Lung (tissue), 16 donors: ENCODE measurements around the gene ZNF69. TPM values are rescaled to one million over a fixed set of nuclear protein-coding genes. Genes with fewer than 3 reads are reported as not detected.
A peak's percentile ranks its signal among the peaks of the same experiment; 100 is the strongest.
"Not testable (repeated sequence)": the region's sequence is repeated elsewhere in the genome, so short reads cannot be mapped to it uniquely, and the experiment has no call there.

Experiments used
- ATAC-seq: fragments of 200-7000 bp; cut with Tn5 transposase; one replicate; pipeline ENCODE4 v1.9.1; 2020; ENCODE audit warnings: moderate number of reproducible peaks; ENCODE audit not compliant: insufficient read depth, low FRiP score
- DNase-seq, 3 donors: peaks; one replicate each; pipeline ENCODE4 v3.0.0-alpha.2; 2013 to 2017
- H3K27ac ChIP-seq, 2 donors: one replicate each; pipeline ENCODE4 v1.5.1; 2013; ENCODE audit warnings: mild to moderate bottlenecking in 2 of 2, moderate library complexity in 2 of 2, control low read depth in 1 of 2, inconsistent platforms in 1 of 2, low read depth in 1 of 2, low read length in 1 of 2
- H3K27me3 ChIP-seq, 3 donors: one replicate each; pipeline ENCODE4 v1.5.1; 2013; ENCODE audit warnings: low read length in 2 of 3; ENCODE audit not compliant: control insufficient read depth in 3 of 3, insufficient read depth in 3 of 3
- H3K36me3 ChIP-seq, 4 donors: one replicate each; pipeline ENCODE4 v1.5.1; 2013; ENCODE audit warnings: low read length in 4 of 4, mild to moderate bottlenecking in 1 of 4, moderate library complexity in 1 of 4; ENCODE audit not compliant: control insufficient read depth in 4 of 4, insufficient read depth in 4 of 4
- H3K4me1 ChIP-seq, 5 donors: one replicate each; pipeline ENCODE4 v1.5.1; 2013; ENCODE audit warnings: low read length in 5 of 5, mild to moderate bottlenecking in 2 of 5, moderate library complexity in 1 of 5; ENCODE audit not compliant: control insufficient read depth in 5 of 5, insufficient read depth in 5 of 5
- H3K4me3 ChIP-seq: one replicate; pipeline ENCODE4 v1.5.1; 2013; ENCODE audit warnings: mild to moderate bottlenecking, control low read depth, moderate library complexity
- H3K9ac ChIP-seq, 2 donors: one replicate each; pipeline ENCODE4 v1.5.1; 2013; ENCODE audit warnings: low read length in 2 of 2, control low read depth in 1 of 2; ENCODE audit not compliant: insufficient read depth in 1 of 2
- H3K9me3 ChIP-seq, 4 donors: one replicate each; pipeline ENCODE4 v1.5.1; 2013; ENCODE audit warnings: low read length in 3 of 4, mild to moderate bottlenecking in 1 of 4, moderate library complexity in 1 of 4; ENCODE audit not compliant: control insufficient read depth in 4 of 4, insufficient read depth in 3 of 4
- WGBS, 2 donors: extraction: QIAGEN DNeasy Blood & Tissue Kit; methylation state at CpG; one replicate each; pipeline ENCODE4 v1.1.7; 2013; 5-methylcytosine and 5-hydroxymethylcytosine counted together
- long read RNA-seq, 5 donors: transcript quantifications; one replicate each; lab custom pipeline, GENCODE V29; 2026
- polyA plus RNA-seq, 2 donors: library from polyadenylated mRNA; stranded (reverse); fragments of 200-250 nt; gene quantifications; one replicate each; pipeline ENCODE4 v1.2.1, GENCODE V29; 2013
- total RNA-seq, 2 donors: library from RNA; depleted of rRNA in 1 of 2; stranded (reverse); fragments of >200 nt in 1 of 2; gene quantifications; one replicate each; pipeline ENCODE4 v1.2.1, GENCODE V29; 2014 to 2021
- TF ChIP-seq, protein P1 (sequence below): IDR thresholded peaks from 2 replicates; pipeline ENCODE4 v1.5.1; 2012; ENCODE audit warnings: mild to moderate bottlenecking; ENCODE audit errors: control extremely low read depth, extremely low read depth
- donor health status: control.
- donor health status: control.
- donor health status: Bipolar disorder and iron deficiency.
- donor health status: healthy.
- donor health status: DM: yes; HTN: yes; CAD: no.

The ZNF69 gene
- total RNA-seq (10 to 100 TPM in 1 of 2 donors, 1 to 10 TPM in 1; 9.2 to 29.1 TPM), polyA plus RNA-seq (10 to 100 TPM in 1 of 2 donors, 1 to 10 TPM in 1; 2.0 to 10.4 TPM)
- long read RNA-seq, donor 1, partial matches to known transcripts: 0 of 3 reads
- long read RNA-seq, donor 1, other reads (novel, unspliced or antisense): 0 of 3 reads
- long read RNA-seq, donor 2: 0 reads
- long read RNA-seq, donor 3, partial matches to known transcripts: 0 of 4 reads
- long read RNA-seq, donor 3, other reads (novel, unspliced or antisense): 0 of 4 reads
- long read RNA-seq, donor 4: 0 reads
- long read RNA-seq, donor 5, partial matches to known transcripts: 0 of 2 reads
- long read RNA-seq, donor 5, other reads (novel, unspliced or antisense): 0 of 2 reads

DNA sequence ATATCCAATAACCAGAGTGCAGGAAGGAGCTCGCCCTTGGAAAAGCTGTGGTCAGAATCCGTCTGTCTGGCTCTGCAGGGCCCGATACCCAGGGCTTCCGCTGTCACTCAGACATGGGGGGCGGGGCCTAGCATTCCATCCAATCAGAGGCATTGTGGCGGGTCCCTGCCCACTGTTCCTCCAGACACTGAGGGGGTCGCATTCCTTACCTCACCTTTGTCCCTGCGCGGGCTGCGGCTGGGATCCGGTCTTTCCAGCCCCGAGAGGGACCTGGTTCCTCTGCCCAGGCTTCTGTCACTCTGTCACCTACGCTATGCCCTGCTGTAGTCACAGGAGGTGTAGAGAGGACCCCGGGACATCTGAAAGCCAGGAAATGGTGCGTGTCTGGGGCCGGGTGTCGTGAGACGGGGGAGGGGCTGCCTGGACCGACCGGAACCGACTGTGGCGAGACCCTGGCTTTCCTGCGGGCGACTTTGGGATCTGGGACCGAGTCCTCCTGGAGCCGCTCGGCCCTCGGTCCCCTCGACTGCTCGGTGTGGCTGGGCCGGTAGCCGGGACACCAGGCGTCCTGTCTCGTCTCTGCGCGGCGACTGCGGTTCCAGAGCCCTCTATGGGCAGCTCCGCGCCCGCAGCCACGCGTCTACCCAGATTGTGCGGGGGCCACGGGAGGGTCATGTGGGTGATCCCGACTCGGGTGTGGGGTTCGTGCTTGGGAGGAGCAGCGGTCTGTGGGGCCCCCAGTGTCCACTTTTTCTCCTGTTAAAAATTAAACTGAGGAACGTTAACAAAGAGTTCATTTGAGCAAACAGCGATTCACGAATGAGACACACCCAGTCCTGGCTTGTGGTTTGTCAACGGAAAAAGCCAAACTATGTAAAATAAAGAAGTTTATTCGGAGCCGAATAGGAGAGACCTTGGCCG, at the start of gene ZNF69:
Gene ZNF69 (plus strand): TSS at position 172 of the 921 bp plus-strand sequence. CDS start 142 bp downstream, at position 314.
- Histone ChIP-seq H3K9me3 (no peaks in the 10 kb centered on the region), H3K27me3 (no peaks in the 10 kb centered on the region), H3K4me3 (peak within 1 kb of the TSS; percentile 51), H3K4me1 (peaks cover 0 to 14% (median 3%) of the 10 kb centered on the region in 5 donors), H3K27ac (peak within 1 kb of the TSS; percentile 84 to 86), H3K9ac (peak within 1 kb of the TSS; percentile 76 to 89), H3K36me3 (peaks cover 0 to 7% (median under 1%) of the 10 kb centered on the region in 4 donors)
- WGBS, 2 donors: 0% methylated on average over 53 to 56 of the region's 56 CpGs
- TF ChIP-seq, protein P1, sequence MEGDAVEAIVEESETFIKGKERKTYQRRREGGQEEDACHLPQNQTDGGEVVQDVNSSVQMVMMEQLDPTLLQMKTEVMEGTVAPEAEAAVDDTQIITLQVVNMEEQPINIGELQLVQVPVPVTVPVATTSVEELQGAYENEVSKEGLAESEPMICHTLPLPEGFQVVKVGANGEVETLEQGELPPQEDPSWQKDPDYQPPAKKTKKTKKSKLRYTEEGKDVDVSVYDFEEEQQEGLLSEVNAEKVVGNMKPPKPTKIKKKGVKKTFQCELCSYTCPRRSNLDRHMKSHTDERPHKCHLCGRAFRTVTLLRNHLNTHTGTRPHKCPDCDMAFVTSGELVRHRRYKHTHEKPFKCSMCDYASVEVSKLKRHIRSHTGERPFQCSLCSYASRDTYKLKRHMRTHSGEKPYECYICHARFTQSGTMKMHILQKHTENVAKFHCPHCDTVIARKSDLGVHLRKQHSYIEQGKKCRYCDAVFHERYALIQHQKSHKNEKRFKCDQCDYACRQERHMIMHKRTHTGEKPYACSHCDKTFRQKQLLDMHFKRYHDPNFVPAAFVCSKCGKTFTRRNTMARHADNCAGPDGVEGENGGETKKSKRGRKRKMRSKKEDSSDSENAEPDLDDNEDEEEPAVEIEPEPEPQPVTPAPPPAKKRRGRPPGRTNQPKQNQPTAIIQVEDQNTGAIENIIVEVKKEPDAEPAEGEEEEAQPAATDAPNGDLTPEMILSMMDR: no peak
- peak; percentile 91 to 93 (median 93) for DNase-seq
- peak; percentile 92 for ATAC-seq

DNA sequence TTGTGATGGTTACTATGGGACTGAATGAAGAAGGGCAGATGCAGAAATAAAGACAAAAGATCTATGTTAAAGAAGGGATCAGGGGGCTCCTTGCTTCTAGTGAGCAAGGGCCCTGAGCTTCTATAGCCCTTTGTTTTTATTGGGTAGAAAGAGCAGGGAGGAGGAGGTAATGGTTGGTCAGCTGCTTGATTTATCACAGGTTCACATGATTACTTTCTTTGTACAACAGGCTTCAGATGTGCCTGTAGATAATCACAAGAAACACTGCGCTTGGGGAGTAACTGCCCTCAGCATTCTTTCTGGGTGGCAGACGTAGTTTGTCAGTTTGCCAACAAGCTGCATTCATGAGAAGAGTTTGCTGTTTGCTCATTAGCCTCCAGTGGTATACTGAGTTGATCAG, 43.9 kb upstream of the ZNF69 start:
- Histone ChIP-seq H3K27me3 (no peaks in the 10 kb centered on the region), H3K9me3 (no peaks in the 10 kb centered on the region), H3K36me3 (no peaks in the 10 kb centered on the region), H3K9ac (no peak overlapping the region), H3K4me3 (no peak overlapping the region), H3K4me1 (peaks cover 0 to 9% (median 0%) of the 10 kb centered on the region in 5 donors), H3K27ac (no peak overlapping the region)
- no peak for DNase-seq
- 67 to 87% methylated on average over 2 of the region's 2 CpGs for WGBS, 2 donors
- TF ChIP-seq, protein P1: no peak
- ATAC-seq: no peak

DNA sequence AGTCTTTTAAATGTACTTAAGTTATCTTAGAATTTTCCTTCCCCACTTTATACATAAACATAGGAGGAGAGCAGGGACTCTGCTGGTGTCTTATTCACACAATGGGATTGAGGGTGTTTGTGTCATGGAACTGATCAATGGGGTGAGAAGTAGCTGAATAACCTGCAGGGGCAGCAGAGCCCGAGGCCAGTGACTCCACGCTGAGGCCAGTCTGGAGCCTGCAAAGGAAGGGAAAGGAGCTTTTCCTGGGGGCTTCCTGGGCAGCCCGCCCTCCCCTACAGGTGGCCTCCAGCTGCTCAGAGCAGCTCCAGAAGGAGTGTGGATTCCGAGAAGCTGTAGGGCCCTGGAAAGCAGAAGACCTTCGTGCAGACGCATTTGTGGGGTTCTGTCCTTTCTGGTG, 40.0 kb upstream of the ZNF69 start:
- H3K4me3 ChIP-seq, DNase-seq, H3K9me3 ChIP-seq, H3K36me3 ChIP-seq, H3K9ac ChIP-seq, H3K27me3 ChIP-seq, H3K27ac ChIP-seq, ATAC-seq: not testable (repeated sequence)
- WGBS, 2 donors: 67 to 74% methylated on average over 6 of the region's 6 CpGs
- peaks cover 2 to 18% (median 5%) of the 10 kb centered on the region in 5 donors for H3K4me1 ChIP-seq

DNA sequence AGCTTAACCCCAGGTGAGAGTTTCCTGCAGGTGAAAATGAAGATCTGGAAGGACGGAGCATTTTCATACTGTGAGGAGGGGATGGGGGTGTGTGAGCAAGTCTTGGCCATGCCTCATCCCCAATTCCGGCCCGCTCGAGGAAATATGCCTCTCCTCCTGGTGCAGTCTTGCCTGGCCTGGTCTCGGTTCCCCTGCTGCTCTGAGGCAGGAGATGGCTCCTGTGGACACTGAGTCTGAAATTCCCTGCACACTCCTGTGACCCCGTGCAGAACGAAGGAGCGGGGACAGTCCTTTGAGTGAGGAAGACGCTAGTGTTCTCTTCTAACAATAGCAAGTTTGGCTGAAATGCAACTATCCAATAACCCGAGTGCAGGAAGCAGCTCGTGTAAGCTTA, 39.4 kb upstream of the ZNF69 start:
- H3K9me3 ChIP-seq: no peaks in the 10 kb centered on the region
- WGBS, 2 donors: 29 to 37% methylated on average over 11 of the region's 11 CpGs
- no peaks in the 10 kb centered on the region for H3K27me3 ChIP-seq
- DNase-seq: no peak
- H3K4me1 ChIP-seq: peaks cover 2 to 18% (median 5%) of the 10 kb centered on the region in 5 donors
- TF ChIP-seq, protein P1: no peak
- no peak overlapping the region for H3K4me3 ChIP-seq
- peak overlapping the region in 1 of 2 donors; percentile 81 for H3K27ac ChIP-seq
- no peak overlapping the region for H3K9ac ChIP-seq
- H3K36me3 ChIP-seq: peaks cover 0 to under 1% (median 0%) of the 10 kb centered on the region in 4 donors
- ATAC-seq: no peak
